GM12875 (cell line): Measurements from ENCODE around the gene ZNF608.
A peak's percentile ranks its signal among the peaks of the same experiment; 100 is the strongest.

Experiments used
- H3K4me3 ChIP-seq: one replicate; pipeline ENCODE4 v1.5.1; 2011; ENCODE audit warnings: low read depth, low read length, control low read depth
- TF ChIP-seq, protein P1 (sequence below): IDR thresholded peaks from 2 replicates; pipeline ENCODE4 v1.5.1; 2011; ENCODE audit warnings: low read depth, mild to moderate bottlenecking, control low read depth, inconsistent platforms, low read length, moderate library complexity, borderline replicate concordance; ENCODE audit not compliant: insufficient read depth

ZNF608 gene

DNA sequence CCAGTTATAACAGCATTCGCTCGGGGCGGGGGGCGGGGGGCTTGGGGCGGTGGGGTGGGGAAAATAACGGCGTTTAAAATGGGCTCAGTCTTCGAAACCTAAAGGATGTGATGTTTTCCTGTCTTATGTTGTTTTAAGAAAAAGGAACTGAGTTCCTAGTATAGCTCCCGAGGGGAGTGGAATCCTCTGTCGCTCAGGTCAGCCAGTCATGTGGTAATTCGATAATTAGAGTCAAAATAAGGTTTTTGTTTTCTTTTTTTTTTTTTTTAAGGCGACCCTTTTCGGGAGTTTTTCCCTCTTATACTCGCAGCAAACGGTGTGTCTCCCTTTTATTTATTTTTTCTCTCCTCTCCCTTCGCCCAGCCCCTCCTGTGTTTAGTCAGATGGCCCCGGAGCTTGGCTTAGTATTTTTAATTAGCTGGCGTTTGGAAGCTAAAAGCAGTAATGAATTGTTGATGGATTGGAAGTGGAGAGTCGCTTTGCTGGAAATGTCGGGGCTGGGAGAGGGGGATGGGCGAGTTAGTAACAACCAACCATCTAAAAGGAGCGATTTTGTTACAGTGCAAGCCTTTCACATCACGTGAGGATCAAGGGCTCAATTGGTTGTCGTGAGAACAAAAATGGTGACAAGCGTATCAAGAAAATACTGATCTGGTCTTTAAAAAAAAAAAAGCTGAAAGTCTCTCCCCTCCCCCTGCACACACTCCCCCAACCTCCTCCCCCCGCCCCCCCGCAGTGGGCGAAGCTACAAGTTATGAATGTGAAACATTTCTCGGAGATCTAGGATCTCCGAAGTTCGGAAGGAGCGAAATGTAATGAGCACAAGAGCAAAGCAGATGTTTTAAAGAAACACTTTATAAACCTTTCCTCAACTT lies 714 bp upstream of the ZNF608 start:
- TF ChIP-seq, protein P1, sequence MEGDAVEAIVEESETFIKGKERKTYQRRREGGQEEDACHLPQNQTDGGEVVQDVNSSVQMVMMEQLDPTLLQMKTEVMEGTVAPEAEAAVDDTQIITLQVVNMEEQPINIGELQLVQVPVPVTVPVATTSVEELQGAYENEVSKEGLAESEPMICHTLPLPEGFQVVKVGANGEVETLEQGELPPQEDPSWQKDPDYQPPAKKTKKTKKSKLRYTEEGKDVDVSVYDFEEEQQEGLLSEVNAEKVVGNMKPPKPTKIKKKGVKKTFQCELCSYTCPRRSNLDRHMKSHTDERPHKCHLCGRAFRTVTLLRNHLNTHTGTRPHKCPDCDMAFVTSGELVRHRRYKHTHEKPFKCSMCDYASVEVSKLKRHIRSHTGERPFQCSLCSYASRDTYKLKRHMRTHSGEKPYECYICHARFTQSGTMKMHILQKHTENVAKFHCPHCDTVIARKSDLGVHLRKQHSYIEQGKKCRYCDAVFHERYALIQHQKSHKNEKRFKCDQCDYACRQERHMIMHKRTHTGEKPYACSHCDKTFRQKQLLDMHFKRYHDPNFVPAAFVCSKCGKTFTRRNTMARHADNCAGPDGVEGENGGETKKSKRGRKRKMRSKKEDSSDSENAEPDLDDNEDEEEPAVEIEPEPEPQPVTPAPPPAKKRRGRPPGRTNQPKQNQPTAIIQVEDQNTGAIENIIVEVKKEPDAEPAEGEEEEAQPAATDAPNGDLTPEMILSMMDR, result no peak

DNA sequence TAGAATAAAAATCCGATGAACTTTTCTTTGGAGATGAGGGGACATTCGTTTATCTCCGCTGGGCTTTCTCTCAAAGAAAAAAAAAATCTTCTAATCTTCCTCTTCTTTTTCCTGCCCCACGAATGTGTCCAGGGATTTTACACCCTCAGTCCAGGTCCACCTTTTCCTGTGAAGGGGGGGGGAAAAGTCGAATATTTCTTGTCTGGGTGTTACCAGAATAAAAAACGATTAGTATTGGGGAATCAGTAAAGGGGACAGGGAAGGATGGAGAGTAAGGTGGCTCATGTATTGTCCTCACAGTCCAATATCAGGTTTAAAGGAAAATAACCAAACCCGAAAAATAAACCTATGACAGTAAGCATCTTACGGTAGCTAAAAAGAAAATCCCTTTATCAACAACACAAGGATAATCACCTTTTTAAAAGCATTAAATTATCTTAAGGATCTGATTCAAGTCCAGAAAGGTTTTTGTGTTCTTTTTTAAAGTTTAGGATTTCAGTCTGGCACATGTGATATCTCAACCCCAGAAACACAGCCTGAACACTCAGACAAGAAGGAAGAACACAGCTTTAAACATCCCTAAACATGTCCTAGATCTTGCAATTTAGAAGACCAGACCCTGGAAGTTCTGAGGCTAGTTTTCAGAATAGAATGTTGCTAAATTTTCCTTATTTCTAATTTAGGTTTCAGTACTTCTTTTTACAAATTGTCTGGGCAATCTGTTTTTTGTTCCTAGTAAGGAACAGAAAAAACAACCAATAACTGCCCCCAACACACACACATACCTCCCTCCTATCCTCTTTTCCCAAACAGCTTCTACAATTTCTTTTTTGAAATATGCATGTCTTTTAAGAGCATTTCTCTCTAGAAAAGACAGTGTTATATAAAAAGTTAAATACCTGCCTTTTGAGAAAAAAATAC lies 1.2 kb downstream of the ZNF608 start:
- TF ChIP-seq, protein P1, result no peak
- H3K4me3 ChIP-seq, result peak overlapping the region; percentile 36

More for the DNA sequence above, 714 bp upstream of the ZNF608 start:
- H3K4me3 ChIP-seq, result peak overlapping the region; percentile 58

DNA sequence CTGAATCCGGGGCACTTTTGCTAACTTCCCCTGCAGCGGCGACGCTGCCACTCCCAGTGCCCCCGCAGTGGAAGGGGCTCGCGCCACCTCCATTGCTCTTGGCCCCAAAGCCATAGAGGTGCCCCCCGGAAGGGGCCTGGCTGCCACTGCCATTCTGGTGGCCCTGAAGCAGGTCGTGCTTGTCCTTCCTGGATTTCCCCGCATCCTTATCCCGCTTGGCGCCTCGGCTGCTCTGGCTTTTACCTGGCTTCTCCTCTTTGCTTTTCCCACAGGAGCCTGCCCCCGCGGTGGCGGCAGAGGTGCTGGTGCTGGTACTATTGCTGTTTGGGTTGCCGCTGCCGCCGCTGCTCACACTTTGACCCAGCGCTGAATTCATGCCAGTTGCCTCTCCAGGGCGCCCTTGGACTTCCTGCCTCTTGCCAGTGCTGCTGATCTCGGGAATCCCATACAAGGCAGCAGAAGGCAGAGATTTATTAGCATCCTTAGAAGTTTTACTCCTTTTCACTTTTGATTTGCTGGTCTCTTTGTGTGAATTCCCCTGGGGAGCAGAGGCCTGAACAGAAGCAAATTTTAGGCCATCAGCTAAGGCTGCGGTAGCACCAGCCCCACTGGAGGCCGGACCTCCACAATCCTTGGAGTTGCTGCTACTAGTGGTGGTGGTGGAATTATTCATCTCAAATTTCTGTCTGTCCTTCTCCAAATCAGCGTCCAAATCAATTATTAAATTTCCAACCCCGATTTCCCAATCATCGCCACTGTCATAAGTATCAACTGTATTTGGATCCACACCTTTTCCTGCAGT lies 2.1 kb downstream of the ZNF608 start:
- TF ChIP-seq, protein P1, result no peak
- peak overlapping the region; percentile 64 for H3K4me3 ChIP-seq

DNA sequence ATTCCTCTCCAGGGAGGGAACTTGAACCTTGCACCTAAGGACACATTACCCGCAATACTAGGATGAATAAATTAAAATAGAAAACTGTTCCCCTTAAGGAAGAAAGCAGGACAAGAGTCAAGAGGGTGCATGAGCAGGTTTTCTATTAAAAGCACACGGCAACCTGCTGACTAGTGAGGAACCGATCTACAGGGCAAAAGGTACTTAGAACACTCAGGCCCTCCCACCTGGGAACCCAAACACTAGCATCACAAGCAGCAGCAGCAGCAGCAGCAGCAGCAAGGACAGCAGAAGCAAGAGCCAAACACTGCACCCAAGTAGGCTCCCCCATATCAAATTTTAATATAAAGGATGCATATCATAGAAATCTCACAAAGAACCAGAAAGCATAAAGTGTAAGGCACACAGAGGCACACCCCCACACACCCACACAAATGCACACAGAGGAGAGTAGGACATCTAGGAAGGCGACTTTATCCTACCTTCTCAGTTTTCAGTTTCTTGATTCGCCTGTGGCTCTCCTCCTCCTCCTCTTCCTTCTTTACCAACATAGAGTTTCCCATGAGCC lies 2.8 kb downstream of the ZNF608 start:
- TF ChIP-seq, protein P1, result no peak
- H3K4me3 ChIP-seq, result peak overlapping the region; percentile 64

DNA sequence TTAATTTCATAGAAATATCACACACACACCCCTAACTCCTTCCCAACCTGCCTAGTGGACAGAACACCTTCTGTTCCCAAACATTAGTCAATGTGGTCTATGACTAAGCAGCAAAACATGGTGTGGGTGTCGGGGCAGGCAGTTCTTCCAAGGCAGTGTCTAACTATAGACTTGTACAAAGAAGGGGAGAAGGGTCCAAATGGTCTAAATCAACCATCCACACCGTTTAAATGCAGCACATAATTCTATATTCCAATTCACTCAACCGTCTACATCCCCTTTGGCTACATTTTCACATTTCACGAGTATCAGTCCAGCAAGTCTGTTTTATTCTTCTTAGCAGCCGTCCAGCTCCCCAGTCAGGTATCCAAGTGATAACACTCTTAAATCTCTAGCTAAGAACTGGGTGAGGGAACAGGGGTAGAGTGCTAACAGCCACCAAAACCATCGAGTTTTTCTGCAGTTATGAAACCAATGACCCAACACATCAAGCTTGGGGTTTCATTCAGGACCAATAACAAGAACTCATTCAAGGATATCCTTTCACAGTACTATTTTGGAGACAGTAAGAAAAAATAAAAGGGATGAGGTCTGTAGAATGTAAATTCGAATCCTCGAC lies 3.3 kb downstream of the ZNF608 start:
- H3K4me3 ChIP-seq, result peak overlapping the region; percentile 64
- TF ChIP-seq, protein P1, result no peak

DNA sequence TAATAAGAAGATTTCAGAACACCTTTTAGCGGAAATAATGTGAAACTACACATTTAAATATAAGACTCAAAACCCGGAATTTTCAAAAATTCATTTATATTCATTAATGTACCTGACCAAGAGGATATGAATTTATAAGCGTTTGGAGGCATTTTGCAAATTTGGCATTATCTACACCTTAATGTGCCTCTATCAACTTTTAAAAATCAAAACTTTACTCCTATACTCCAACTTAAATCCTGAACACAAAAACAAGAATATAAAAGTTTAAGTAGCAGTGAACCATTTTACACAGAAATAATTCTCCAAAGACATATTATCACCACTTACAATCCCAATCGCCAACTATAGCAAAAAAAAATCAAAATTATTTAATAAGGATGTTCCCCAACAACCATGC lies 3.9 kb downstream of the ZNF608 start:
- TF ChIP-seq, protein P1, result no peak
- H3K4me3 ChIP-seq, result peak overlapping the region; percentile 64
